ENCODE measurements around the gene C9.

DNA sequence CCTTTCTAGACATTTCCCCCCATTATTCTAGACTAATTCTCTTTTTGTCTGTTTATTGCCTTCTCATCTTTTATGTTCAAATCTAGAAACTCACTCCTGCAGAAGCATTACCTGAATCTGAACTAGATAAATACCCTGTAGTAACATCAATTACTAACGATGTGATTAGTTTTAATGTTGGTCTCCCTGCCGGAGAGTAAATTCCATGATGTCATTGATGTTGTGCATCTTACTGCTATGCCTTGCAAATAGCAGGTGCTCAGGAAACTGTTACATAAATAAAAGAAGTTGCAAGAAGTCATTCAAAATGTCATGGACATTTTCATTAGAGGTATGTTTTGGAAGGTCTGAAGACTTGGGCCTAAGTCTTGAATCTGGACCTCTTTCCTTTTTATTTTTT is 23.0 kb upstream of the C9 start:
- TF ChIP-seq, protein P1, sequence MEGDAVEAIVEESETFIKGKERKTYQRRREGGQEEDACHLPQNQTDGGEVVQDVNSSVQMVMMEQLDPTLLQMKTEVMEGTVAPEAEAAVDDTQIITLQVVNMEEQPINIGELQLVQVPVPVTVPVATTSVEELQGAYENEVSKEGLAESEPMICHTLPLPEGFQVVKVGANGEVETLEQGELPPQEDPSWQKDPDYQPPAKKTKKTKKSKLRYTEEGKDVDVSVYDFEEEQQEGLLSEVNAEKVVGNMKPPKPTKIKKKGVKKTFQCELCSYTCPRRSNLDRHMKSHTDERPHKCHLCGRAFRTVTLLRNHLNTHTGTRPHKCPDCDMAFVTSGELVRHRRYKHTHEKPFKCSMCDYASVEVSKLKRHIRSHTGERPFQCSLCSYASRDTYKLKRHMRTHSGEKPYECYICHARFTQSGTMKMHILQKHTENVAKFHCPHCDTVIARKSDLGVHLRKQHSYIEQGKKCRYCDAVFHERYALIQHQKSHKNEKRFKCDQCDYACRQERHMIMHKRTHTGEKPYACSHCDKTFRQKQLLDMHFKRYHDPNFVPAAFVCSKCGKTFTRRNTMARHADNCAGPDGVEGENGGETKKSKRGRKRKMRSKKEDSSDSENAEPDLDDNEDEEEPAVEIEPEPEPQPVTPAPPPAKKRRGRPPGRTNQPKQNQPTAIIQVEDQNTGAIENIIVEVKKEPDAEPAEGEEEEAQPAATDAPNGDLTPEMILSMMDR (IDR thresholded peaks at IDR 0.05; ENCODE audit: low read depth, low read length, poor library complexity, severe bottlenecking): no peak
- TF ChIP-seq EZH2phosphoT487 (IDR thresholded peaks at IDR 0.05; ENCODE audit: borderline replicate concordance, low read length): no peak

Measured in DOHH2 (cell line).